LNCaP clone FGC (cell line): ENCODE data around the gene ALOX5AP.

Experiments
- DNase-seq: peaks from one replicate; pipeline ENCODE4 v3.0.0-alpha.2; 2011; ENCODE audit warnings: low read depth
- H3K4me3 ChIP-seq: 2 replicates; pipeline ENCODE4 v1.5.1; 2011; ENCODE audit warnings: mild to moderate bottlenecking, low read depth, low read length, control low read depth
- TF ChIP-seq, protein P1 (sequence below): IDR thresholded peaks from 2 replicates; pipeline ENCODE4 v1.5.1; 2012; ENCODE audit warnings: mild to moderate bottlenecking; ENCODE audit not compliant: control insufficient read depth, insufficient read depth; ENCODE audit errors: extremely low read depth

ALOX5AP gene

DNA sequence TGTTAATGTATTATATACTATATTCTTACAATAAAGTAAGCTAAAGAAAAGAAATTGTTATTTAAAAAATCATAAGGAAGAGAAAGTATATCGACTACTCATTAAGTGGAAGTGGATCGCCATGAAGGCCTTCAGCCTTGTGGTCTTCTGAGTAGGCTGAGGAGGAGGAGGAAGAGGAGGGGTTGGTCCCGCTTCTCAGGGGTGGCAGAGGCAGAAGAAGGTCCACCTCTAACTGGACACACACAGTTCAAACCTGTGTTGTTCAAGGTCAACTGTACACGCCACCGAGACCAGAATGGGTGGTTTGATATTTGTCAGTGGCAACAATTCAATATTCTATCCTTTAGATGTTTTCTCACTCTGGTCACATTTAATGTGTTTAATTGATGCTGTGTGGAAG lies 67.2 kb downstream of the ALOX5AP start:
- TF ChIP-seq, protein P1, sequence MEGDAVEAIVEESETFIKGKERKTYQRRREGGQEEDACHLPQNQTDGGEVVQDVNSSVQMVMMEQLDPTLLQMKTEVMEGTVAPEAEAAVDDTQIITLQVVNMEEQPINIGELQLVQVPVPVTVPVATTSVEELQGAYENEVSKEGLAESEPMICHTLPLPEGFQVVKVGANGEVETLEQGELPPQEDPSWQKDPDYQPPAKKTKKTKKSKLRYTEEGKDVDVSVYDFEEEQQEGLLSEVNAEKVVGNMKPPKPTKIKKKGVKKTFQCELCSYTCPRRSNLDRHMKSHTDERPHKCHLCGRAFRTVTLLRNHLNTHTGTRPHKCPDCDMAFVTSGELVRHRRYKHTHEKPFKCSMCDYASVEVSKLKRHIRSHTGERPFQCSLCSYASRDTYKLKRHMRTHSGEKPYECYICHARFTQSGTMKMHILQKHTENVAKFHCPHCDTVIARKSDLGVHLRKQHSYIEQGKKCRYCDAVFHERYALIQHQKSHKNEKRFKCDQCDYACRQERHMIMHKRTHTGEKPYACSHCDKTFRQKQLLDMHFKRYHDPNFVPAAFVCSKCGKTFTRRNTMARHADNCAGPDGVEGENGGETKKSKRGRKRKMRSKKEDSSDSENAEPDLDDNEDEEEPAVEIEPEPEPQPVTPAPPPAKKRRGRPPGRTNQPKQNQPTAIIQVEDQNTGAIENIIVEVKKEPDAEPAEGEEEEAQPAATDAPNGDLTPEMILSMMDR: no peak
- H3K4me3 ChIP-seq: no peak overlapping the region

DNA sequence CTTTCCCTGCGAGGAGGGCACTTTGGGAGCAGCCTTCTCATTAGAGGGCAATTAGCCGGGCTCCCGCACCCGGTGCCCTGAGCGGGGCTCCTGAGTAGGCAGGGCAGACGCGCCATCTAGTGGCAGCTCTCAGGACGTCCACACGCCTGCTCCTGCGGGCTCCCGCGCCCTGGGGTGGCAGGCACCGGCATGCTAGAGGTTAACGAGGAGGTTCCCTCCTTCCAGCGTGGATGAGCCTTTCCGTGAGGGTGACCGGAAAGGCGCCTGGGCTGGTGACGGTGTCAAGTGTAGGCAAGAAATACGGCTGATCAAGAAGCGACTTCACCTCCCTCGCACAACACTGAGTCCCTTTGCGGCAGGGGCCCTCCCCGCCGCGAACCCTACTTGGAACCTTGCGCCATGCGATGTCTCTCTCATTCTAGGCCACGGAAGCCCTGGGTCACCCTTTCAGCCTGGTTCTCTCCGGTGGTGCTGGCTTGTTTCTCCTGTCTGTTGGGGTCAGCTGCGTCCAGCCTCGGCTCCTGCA lies 67.7 kb downstream of the ALOX5AP start:
- TF ChIP-seq, protein P1: peak; percentile 87
- peak; percentile 19 for DNase-seq
- peak overlapping the region; percentile 19; the same call in 1 of the 2 replicates for H3K4me3 ChIP-seq

More for the DNA sequence above, 67.2 kb downstream of the ALOX5AP start:
- DNase-seq: no peak

DNA sequence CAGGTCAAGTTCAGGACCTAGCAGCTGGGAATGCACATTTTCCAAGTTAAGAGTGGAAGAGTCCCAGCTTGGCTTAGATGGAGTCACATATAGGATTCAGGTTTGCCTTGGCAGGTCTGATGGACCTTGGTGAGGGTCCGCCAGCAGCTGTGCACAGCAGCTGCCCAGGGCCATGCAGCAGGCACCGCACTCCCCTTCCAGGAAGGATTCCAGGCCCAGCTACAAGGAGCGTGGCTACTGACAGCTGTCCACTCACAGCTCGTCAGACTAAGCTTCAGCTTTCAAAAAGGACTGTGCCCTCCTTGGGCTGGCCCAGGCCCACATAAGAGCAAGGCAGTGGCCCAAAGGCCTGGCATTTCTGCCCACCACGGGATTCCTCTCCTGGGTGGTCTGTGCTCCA lies 68.4 kb downstream of the ALOX5AP start:
- TF ChIP-seq, protein P1: no peak
- H3K4me3 ChIP-seq: no peak overlapping the region
- DNase-seq: no peak

DNA sequence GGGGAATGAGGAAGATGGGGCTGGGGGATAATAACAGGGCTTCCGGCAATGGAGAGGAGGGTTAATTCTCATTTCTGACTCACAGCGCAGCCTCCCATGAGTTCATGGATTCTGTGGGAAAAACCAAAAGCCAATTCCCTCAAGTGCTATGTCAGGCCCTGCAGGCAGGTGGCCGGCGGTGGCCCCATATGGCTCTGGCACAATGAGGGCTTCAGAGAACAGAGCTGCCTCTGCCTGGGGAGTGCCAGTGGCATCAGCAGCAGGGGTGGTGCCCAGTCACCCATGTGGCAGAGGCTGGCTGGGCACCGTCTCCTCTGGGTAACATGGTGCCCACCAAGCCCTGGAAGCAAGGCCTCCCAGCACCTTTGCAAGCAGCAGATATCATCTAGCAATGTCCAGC lies 69.1 kb downstream of the ALOX5AP start:
- no peak overlapping the region for H3K4me3 ChIP-seq
- TF ChIP-seq, protein P1: no peak
- no peak for DNase-seq

DNA sequence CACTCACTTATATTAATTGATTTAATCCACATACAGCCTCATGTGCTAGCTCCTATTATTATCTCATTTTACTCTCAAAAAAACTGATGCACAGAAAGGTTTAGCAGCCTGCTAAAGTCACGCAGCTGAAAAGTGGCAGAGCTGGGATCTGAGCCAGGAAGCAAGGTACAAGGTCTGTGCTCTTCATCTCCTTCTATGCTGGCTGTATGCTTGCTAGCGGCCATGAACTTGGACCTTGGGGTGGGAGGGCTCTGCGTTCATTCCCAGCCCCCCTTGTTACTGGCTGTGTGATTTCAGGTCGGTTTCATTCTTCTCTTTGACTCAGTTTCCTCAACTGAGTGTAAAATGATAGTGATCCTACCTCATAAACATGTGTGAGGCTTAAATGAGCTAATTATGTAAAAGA lies 69.8 kb downstream of the ALOX5AP start:
- DNase-seq: no peak
- no peak overlapping the region for H3K4me3 ChIP-seq
- TF ChIP-seq, protein P1: no peak

DNA sequence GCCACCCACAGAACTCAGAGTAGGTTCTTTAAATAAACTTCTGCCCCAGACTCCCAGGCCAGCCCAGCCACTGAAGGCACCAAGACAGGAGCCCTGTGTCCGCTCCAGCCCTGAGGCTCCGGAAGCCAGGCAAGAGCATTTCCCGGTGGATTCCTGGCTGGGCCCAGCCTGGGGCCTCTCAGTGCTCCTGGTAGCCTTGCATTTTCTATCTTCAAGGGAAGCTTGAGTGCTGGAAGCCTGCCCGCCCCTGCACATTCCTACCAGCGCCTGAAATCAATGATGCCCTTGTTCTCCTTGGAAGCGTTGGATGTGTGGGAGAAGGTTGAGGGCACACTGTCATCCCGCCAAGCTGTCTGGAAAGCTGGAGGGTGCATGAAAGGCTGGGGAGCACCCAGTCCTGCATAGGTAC lies 70.3 kb downstream of the ALOX5AP start:
- no peak for DNase-seq
- no peak overlapping the region for H3K4me3 ChIP-seq
- TF ChIP-seq, protein P1: no peak

DNA sequence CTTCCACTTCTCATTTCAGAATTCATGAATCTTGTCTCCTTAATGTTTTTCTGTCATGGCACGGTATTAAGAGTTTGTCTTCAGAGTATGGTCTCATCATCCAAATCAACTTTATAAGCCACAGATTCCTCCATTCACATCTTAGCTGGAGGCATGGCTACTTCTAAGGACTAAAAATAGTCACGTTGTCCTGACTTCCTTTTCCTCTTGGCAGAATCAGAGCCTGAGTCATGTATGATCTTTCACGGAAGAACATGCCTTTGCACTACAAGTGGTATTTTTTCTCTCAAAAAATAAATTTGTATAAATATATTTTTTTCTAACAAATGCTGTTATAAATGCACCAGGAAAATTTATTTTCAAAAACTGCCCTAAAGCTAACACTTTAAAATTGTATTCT lies 71.4 kb downstream of the ALOX5AP start:
- TF ChIP-seq, protein P1: no peak
- H3K4me3 ChIP-seq: no peak overlapping the region
- DNase-seq: no peak
